ENCODE data around the gene DGAT2.

Gene DGAT2

GRCh38 chr11:75815345-75816168 lies 47.0 kb downstream of the DGAT2 start:
- Mint-ChIP-seq H3K27me3 (ENCODE audit: low read depth) (no peaks in the 10 kb centered on the region), H3K27ac (peak overlapping the region; percentile 66 to 94 (median 80)), H3K36me3 (ENCODE audit: low read depth) (no peaks in the 10 kb centered on the region), H3K9me3 (no peaks in the 10 kb centered on the region), H3K4me3 (peak overlapping the region; percentile 89 to 91 (median 90)), H3K4me1 (no peaks in the 10 kb centered on the region)
- TF ChIP-seq, protein P1, sequence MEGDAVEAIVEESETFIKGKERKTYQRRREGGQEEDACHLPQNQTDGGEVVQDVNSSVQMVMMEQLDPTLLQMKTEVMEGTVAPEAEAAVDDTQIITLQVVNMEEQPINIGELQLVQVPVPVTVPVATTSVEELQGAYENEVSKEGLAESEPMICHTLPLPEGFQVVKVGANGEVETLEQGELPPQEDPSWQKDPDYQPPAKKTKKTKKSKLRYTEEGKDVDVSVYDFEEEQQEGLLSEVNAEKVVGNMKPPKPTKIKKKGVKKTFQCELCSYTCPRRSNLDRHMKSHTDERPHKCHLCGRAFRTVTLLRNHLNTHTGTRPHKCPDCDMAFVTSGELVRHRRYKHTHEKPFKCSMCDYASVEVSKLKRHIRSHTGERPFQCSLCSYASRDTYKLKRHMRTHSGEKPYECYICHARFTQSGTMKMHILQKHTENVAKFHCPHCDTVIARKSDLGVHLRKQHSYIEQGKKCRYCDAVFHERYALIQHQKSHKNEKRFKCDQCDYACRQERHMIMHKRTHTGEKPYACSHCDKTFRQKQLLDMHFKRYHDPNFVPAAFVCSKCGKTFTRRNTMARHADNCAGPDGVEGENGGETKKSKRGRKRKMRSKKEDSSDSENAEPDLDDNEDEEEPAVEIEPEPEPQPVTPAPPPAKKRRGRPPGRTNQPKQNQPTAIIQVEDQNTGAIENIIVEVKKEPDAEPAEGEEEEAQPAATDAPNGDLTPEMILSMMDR (IDR thresholded peaks at IDR 0.05; ENCODE audit: unreplicated experiment in 3 of 3) = no peak

DNA sequence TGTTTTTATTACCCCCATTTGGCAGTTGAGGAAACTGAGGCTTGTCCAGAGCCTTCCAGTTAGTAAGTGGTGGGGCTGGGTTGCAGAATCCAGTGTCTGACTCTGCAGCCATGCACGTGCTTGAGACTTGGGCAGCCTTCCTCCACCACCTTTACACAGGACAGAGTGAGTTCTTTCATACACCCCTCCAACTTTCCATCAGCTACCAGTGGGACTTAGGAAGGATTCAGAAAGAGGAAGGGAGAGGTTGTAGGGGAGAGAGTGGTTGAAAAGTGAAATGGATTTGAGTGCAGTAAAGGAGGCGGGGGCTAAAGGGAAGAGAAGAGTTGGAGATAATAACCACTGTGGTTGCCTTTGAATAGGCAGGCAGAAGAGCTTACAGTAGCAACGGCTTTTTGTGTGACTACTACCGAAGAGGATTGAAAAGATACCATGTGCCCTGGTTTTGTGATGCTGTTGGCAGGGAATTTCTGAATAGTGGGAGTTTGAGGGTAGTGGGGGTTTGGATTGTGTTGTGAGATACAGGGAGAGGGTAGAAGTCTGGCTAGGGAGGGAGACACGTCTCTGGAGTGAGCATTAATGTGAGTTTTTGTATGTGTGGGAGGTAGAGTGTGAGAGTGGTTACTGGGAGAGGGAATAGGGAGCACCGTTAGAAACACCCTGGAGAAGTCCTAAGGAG lies 48.1 kb downstream of the DGAT2 start:
- no peak overlapping the region for H3K27ac Mint-ChIP-seq
- H3K4me3 Mint-ChIP-seq = no peak overlapping the region
- no peaks in the 10 kb centered on the region for H3K4me1 Mint-ChIP-seq
- H3K9me3 Mint-ChIP-seq = no peaks in the 10 kb centered on the region
- H3K27me3 Mint-ChIP-seq (ENCODE audit: low read depth) = no peaks in the 10 kb centered on the region
- peaks cover 4% of the 10 kb centered on the region for H3K36me3 Mint-ChIP-seq (ENCODE audit: low read depth)
- TF ChIP-seq, protein P1 (IDR thresholded peaks at IDR 0.05; ENCODE audit: unreplicated experiment in 3 of 3) = no peak

GRCh38 chr11:75820645-75821044 lies 52.1 kb downstream of the DGAT2 start:
- no peak overlapping the region for H3K27ac Mint-ChIP-seq
- peaks cover 4% of the 10 kb centered on the region for H3K4me1 Mint-ChIP-seq
- TF ChIP-seq, protein P1 (IDR thresholded peaks at IDR 0.05; ENCODE audit: unreplicated experiment in 3 of 3) = no peak

GRCh38 chr11:75821202-75821601 lies 52.6 kb downstream of the DGAT2 start:
- Mint-ChIP-seq H3K27me3 (ENCODE audit: low read depth) (no peaks in the 10 kb centered on the region), H3K4me1 (peaks cover 4% of the 10 kb centered on the region), H3K36me3 (ENCODE audit: low read depth) (peaks cover 8% of the 10 kb centered on the region), H3K4me3 (no peak overlapping the region), H3K9me3 (no peaks in the 10 kb centered on the region), H3K27ac (peak overlapping the region in 1 of 3 experiments; percentile 6)
- TF ChIP-seq, protein P1 (IDR thresholded peaks at IDR 0.05; ENCODE audit: unreplicated experiment in 3 of 3) = no peak

More at GRCh38 chr11:75820645-75821044, 52.1 kb downstream of the DGAT2 start:
- no peak overlapping the region for H3K4me3 Mint-ChIP-seq
- peaks cover 8% of the 10 kb centered on the region for H3K36me3 Mint-ChIP-seq (ENCODE audit: low read depth)
- no peaks in the 10 kb centered on the region for H3K27me3 Mint-ChIP-seq (ENCODE audit: low read depth)
- no peaks in the 10 kb centered on the region for H3K9me3 Mint-ChIP-seq

DNA sequence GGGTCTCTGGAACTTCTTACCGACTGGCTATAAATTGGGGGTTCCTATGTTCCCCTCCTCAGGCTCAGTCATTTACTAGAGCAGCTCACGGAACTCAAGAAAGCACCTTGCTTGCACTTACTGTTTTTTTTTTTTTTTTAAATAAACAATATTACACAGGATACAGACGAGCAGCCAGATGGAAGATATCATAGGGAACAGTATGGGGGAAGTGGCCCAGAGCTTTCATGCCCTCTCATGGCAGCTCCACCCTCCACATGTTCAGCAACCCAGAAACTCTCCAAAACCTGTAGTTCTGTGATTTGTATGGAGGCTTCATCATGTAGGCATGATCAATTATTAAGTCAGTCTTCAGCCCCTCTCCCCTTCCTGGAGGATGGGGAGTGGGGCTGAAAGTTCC lies 54.0 kb downstream of the DGAT2 start:
- Mint-ChIP-seq H3K4me1 (peaks cover 13% of the 10 kb centered on the region), H3K9me3 (no peaks in the 10 kb centered on the region), H3K4me3 (no peak overlapping the region), H3K27ac (no peak overlapping the region), H3K27me3 (ENCODE audit: low read depth) (no peaks in the 10 kb centered on the region), H3K36me3 (ENCODE audit: low read depth) (peaks cover 8% of the 10 kb centered on the region)
- TF ChIP-seq, protein P1 (IDR thresholded peaks at IDR 0.05; ENCODE audit: unreplicated experiment in 3 of 3) = no peak

Data from nephron (organoid).